NT2/D1 (cell line): ENCODE data around the gene CTBP2.

Experiments
- SUZ12 ChIP-seq: IDR thresholded peaks from 2 replicates; pipeline ENCODE4 v1.6.1; 2011; ENCODE audit not compliant: insufficient read length, insufficient read depth; ENCODE audit errors: extremely low read depth
- YY1 ChIP-seq: IDR thresholded peaks from 2 replicates; pipeline ENCODE4 v1.6.1; 2011; ENCODE audit not compliant: insufficient read length, insufficient read depth
- ZNF274 ChIP-seq: IDR thresholded peaks from 2 replicates; pipeline ENCODE4 v1.6.1; 2011; ENCODE audit warnings: mild to moderate bottlenecking, low read depth, low read length

- TF ChIP-seq YY1: no peak
- no peak for TF ChIP-seq SUZ12
- TF ChIP-seq ZNF274: no peak
Measured at GRCh38 chr10:125034675-125035074, 125.7 kb downstream of the CTBP2 start.
